RWPE1 (cell line): Measurements from ENCODE around the gene ERC2.
"Not testable (repeated sequence)": the region's sequence is repeated elsewhere in the genome, so short reads cannot be mapped to it uniquely, and the experiment has no call there.

Source experiments
- CTCF ChIA-PET: fragments of 350-600 bp; sonication (Branson Sonifier 250); formaldehyde crosslinking; extraction: SDS; loops from one replicate; lab custom pipeline; 2021; lab: Yijun Ruan, JAX
- POLR2A ChIA-PET: fragments of 400-600 bp; formaldehyde crosslinking; extraction: SDS; loops from one replicate; lab custom pipeline; 2020; ENCODE audit warnings: antibody characterized with exemption; ENCODE audit not compliant: low non-redundant PET; lab: Yijun Ruan, JAX
- DNase-seq: peaks from one replicate; pipeline ENCODE4 v3.0.0; 2012; ENCODE audit warnings: low spot score
- H3K27ac ChIP-seq: fragments of 450-650 bp; 2 replicates; pipeline ENCODE4 v1.5.1; 2017
- CTCF ChIP-seq: fragments of 450-650 bp; conservative IDR thresholded peaks from 2 replicates; pipeline ENCODE4 v1.5.1; 2017; ENCODE audit warnings: low read depth, mild to moderate bottlenecking

The ERC2 gene

DNA sequence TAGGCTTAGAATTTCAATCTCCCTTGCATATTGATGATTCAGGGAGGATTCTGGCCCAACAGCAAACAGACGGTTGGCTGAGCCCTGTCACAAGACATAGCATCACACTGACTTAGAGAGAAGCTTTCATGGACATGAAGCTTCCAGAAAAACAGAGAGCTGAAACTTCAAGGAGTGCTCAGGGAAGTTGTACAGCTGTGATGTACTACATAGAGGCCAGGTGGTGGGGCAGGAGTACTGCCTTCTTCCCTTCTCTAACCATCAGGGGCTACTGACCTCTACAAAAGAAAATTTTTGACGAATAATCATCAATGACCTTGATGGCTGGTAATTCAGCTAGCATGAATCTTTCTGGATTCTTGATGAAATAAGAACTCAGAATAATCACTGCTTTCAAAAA lies 378.5 kb downstream of the ERC2 start:
- CTCF ChIA-PET = interaction anchor here (0.6 kb wide), 1 partner anchor 35 kb away, joined by 6 read pairs; no protein-coding TSS in a partner anchor
- POLR2A ChIA-PET = no interaction called here
- no peak overlapping the region for H3K27ac ChIP-seq
- no peak for TF ChIP-seq CTCF
- no peak for DNase-seq

DNA sequence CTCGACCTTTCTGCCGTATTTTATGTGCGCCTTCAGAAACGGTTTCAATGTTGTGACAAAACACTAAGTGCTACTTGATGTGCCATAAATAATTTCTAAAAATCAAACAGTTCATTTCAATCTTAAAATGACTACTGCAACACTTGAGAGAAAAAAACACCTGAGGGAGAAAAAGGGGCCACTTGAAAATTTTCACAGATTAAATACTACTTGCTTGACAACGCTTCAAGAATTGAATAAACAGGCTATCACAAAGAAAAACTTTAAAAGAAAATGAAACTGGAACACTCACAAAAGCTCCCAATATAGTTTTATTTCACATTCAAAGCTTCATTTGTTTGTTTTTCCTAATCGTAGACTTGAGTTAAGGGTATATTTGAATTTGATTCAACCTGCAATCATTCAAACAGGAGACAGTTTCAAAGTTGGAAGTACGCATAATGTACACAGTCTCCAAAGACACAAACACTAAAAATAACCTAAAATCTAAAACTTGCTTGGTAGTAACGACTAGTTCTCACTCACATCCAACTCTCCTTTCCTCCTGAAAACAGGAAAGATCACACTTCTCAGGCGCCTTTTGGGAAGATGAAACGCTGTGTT lies 380.7 kb downstream of the ERC2 start:
- no peak for DNase-seq
- no peak for TF ChIP-seq CTCF
- ChIA-PET POLR2A (no interaction called here), CTCF (no interaction called here)
- no peak overlapping the region for H3K27ac ChIP-seq

- H3K27ac ChIP-seq = no peak overlapping the region
- CTCF ChIA-PET = no interaction called here
- no peak for DNase-seq
- POLR2A ChIA-PET = no interaction called here
- TF ChIP-seq CTCF = no peak
Measured at GRCh38 chr3:56086355-56086754, 381.9 kb downstream of the ERC2 start.

DNA sequence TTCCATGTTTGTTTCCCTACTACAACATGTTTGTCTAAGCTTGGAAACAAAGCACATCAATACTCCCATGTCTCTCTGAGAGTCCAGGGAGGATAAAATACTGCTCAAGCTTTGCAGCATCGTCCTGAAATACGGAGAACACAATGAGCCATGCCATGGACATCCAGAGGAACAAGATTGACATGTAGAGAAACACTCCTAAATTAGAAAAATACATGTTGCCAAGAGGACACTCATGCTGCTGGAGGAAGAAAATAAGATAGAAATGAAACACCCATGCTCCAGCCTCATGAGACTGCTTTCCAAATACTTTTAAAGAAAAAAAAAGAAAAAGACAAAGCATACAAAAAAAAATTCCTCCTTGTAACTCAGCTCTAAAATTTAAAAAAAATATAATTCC lies 387.0 kb downstream of the ERC2 start:
- ChIA-PET POLR2A (no interaction called here), CTCF (no interaction called here)
- no peak for DNase-seq
- TF ChIP-seq CTCF = no peak
- no peak overlapping the region for H3K27ac ChIP-seq

DNA sequence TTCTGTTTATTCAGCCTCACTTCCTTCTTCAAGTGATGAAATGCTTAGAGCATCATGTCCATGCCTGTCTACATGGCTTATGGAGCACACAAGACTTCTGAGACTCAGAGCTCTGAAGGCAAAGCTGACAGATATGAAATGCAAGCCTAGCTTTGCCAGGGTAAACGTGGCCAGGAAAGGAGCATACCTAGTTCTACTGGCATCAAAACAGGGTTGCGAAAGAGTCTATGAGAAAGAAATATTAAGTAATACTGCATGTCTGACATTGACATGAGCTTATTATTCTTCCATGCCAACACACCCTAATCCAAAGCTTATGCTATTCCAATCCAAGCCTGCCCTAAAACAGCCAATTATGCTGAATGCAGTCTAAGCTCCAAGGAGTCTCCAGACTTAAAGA lies 391.5 kb downstream of the ERC2 start:
- peak; percentile 7 for DNase-seq
- H3K27ac ChIP-seq = no peak overlapping the region
- ChIA-PET CTCF (no interaction called here), POLR2A (no interaction called here)
- no peak for TF ChIP-seq CTCF

GRCh38 chr3:56075089-56075488 lies 393.2 kb downstream of the ERC2 start:
- ChIA-PET POLR2A (no interaction called here), CTCF (no interaction called here)
- TF ChIP-seq CTCF = no peak
- no peak overlapping the region for H3K27ac ChIP-seq
- no peak for DNase-seq

- no peak overlapping the region for H3K27ac ChIP-seq
- TF ChIP-seq CTCF = no peak
- DNase-seq = no peak
- CTCF ChIA-PET = no interaction called here
- POLR2A ChIA-PET = no interaction called here
Measured at GRCh38 chr3:56069766-56070165, 398.5 kb downstream of the ERC2 start.

- H3K27ac ChIP-seq, POLR2A ChIA-PET, CTCF ChIA-PET, DNase-seq: not testable (repeated sequence)
Measured at GRCh38 chr3:56066405-56066804, 401.9 kb downstream of the ERC2 start.
